ENCODE measurements around the gene FETUB.

DNA sequence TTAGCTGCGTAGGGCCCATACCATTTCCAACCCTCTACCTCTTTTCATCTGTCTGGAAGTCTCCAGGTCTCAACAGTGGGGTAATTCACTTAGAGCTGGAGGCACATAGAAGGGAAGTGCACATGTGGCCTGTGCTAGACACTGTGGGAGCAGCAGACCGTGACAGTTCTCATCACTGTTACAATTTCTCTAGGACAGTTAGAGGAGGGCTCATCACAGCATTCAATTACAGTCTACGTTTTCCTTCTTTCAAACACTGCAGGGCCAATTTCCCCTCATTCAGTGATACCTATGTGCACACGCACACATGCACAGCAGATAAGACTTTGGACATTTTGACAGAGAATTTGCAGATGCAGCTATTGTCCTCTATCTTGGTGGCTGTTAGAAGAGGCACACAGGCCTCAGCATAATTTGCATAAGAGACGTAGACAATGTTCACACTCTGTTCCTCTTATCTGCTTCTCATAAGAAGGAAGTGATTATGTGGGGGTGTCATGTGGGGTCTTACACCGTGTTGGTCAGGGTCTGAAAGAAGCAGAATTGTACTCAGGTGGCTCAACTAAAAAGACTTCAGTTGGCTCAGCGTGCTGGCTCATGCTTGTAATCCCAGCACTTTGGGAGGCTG, 13.0 kb downstream of the FETUB start:
- TF ChIP-seq, protein P1, sequence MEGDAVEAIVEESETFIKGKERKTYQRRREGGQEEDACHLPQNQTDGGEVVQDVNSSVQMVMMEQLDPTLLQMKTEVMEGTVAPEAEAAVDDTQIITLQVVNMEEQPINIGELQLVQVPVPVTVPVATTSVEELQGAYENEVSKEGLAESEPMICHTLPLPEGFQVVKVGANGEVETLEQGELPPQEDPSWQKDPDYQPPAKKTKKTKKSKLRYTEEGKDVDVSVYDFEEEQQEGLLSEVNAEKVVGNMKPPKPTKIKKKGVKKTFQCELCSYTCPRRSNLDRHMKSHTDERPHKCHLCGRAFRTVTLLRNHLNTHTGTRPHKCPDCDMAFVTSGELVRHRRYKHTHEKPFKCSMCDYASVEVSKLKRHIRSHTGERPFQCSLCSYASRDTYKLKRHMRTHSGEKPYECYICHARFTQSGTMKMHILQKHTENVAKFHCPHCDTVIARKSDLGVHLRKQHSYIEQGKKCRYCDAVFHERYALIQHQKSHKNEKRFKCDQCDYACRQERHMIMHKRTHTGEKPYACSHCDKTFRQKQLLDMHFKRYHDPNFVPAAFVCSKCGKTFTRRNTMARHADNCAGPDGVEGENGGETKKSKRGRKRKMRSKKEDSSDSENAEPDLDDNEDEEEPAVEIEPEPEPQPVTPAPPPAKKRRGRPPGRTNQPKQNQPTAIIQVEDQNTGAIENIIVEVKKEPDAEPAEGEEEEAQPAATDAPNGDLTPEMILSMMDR (IDR thresholded peaks at IDR 0.05; ENCODE audit: extremely low read depth in 1 of 2, insufficient read depth in 1 of 2, low read depth in 1 of 2, low read length in 2 of 2): no peak
- TF ChIP-seq POLR2A (IDR thresholded peaks at IDR 0.05; ENCODE audit: low read depth, low read length) (no peak), EZH2 (IDR thresholded peaks at IDR 0.05; ENCODE audit: borderline replicate concordance, low read depth, low read length, severe bottlenecking) (no peak)

All from endothelial cell of umbilical vein (primary cell).